Liver (tissue), 9 donors: ENCODE results near the gene CXXC4. TPM values are rescaled to one million over a fixed set of nuclear protein-coding genes. Genes with fewer than 3 reads are reported as not detected.
A peak's percentile ranks its signal among the peaks of the same experiment; 100 is the strongest.

Source experiments
- DNase-seq: peaks from one replicate; pipeline ENCODE4 v3.0.0-alpha.2; 2017; ENCODE audit warnings: low spot score
- H3K27ac ChIP-seq, 2 donors: one replicate each; pipeline ENCODE4 v1.7.0; 2013; ENCODE audit warnings: inconsistent platforms in 2 of 2, low read length in 2 of 2, control low read depth in 1 of 2, low read depth in 1 of 2, mild to moderate bottlenecking in 1 of 2
- H3K27me3 ChIP-seq, 4 donors: one replicate each; pipeline versions ENCODE4 v1.6.1 to v1.7.0; 2013; ENCODE audit warnings: low read length in 3 of 4, inconsistent platforms in 1 of 4, mild to moderate bottlenecking in 1 of 4, moderate library complexity in 1 of 4; ENCODE audit not compliant: control insufficient read depth in 4 of 4, insufficient read depth in 4 of 4
- H3K36me3 ChIP-seq, 4 donors: one replicate each; pipeline versions ENCODE4 v1.6.1 to v1.7.0; 2013; ENCODE audit warnings: low read length in 3 of 4, mild to moderate bottlenecking in 3 of 4, low read depth in 1 of 4, moderate library complexity in 1 of 4; ENCODE audit not compliant: control insufficient read depth in 4 of 4, insufficient read depth in 3 of 4
- H3K4me1 ChIP-seq, 4 donors: one replicate each; pipeline versions ENCODE4 v1.6.1 to v1.7.0; 2013; ENCODE audit warnings: low read length in 3 of 4, mild to moderate bottlenecking in 3 of 4, moderate library complexity in 1 of 4; ENCODE audit not compliant: control insufficient read depth in 4 of 4, insufficient read depth in 4 of 4
- H3K4me3 ChIP-seq, 3 donors: one replicate each; pipeline versions ENCODE4 v1.6.1 to v1.7.0; 2013; ENCODE audit warnings: low read length in 3 of 3, control low read depth in 1 of 3, low read depth in 1 of 3, mild to moderate bottlenecking in 1 of 3
- H3K9ac ChIP-seq, 2 donors: one replicate each; pipeline ENCODE4 v1.7.0; 2013; ENCODE audit warnings: low read length in 2 of 2, mild to moderate bottlenecking in 2 of 2, moderate library complexity in 2 of 2, control low read depth in 1 of 2, low read depth in 1 of 2
- H3K9me3 ChIP-seq, 4 donors: one replicate each; pipeline versions ENCODE4 v1.6.1 to v1.7.0; 2013; ENCODE audit warnings: low read length in 3 of 4; ENCODE audit not compliant: control insufficient read depth in 4 of 4
- EGR1 ChIP-seq, 2 donors: IDR thresholded peaks; 2 replicates each; pipeline ENCODE4 v1.6.1; 2016 to 2018; ENCODE audit warnings: antibody characterized with exemption in 2 of 2, low read depth in 2 of 2
- FOXA1 ChIP-seq: IDR thresholded peaks from 2 replicates; pipeline ENCODE4 v1.6.1; 2016; ENCODE audit warnings: antibody characterized with exemption
- FOXA2 ChIP-seq: IDR thresholded peaks from 2 replicates; pipeline ENCODE4 v1.6.1; 2016; ENCODE audit warnings: antibody characterized with exemption
- GABPA ChIP-seq, 2 donors: IDR thresholded peaks in 1 of 2; conservative IDR thresholded peaks in 1 of 2; 2 replicates each; pipeline ENCODE4 v1.6.1; 2016; ENCODE audit warnings: antibody characterized with exemption in 2 of 2, mild to moderate bottlenecking in 1 of 2, moderate library complexity in 1 of 2
- HNF4A ChIP-seq, 2 donors: conservative IDR thresholded peaks; 2 replicates each; pipeline ENCODE4 v1.6.1; 2016; ENCODE audit warnings: antibody characterized with exemption in 2 of 2, mild to moderate bottlenecking in 2 of 2
- HNF4G ChIP-seq: IDR thresholded peaks from 2 replicates; pipeline ENCODE4 v1.6.1; 2016; ENCODE audit warnings: antibody characterized with exemption
- JUND ChIP-seq, 2 donors: IDR thresholded peaks; 2 replicates each; pipeline ENCODE4 v1.6.1; 2016; ENCODE audit warnings: antibody characterized with exemption in 2 of 2
- NR2F2 ChIP-seq: IDR thresholded peaks from 2 replicates; pipeline ENCODE4 v1.6.1; 2016; ENCODE audit warnings: antibody characterized with exemption
- RAD21 ChIP-seq, 2 donors: IDR thresholded peaks; 2 replicates each; pipeline ENCODE4 v1.6.1; 2016; ENCODE audit warnings: antibody characterized with exemption in 2 of 2, mild to moderate bottlenecking in 2 of 2
- RXRA ChIP-seq, 2 donors: IDR thresholded peaks; 2 replicates each; pipeline ENCODE4 v1.6.1; 2017 to 2018; ENCODE audit warnings: antibody characterized with exemption in 2 of 2, mild to moderate bottlenecking in 1 of 2
- SP1 ChIP-seq: IDR thresholded peaks from 2 replicates; pipeline ENCODE4 v1.6.1; 2018; ENCODE audit warnings: antibody characterized with exemption, mild to moderate bottlenecking
- TAF1 ChIP-seq: conservative IDR thresholded peaks from 2 replicates; pipeline ENCODE4 v1.6.1; 2016; ENCODE audit warnings: antibody characterized with exemption, mild to moderate bottlenecking
- YY1 ChIP-seq: IDR thresholded peaks from 2 replicates; pipeline ENCODE4 v1.6.1; 2016; ENCODE audit warnings: antibody characterized with exemption, mild to moderate bottlenecking
- WGBS: extraction: QIAGEN DNeasy Blood & Tissue Kit; methylation state at CpG from one replicate; pipeline ENCODE4 v1.1.7; 2013; 5-methylcytosine and 5-hydroxymethylcytosine counted together
- polyA plus RNA-seq, 2 donors: library from polyadenylated mRNA; stranded (reverse) in 1 of 2; unstranded in 1 of 2; fragments of 200-250 nt in 1 of 2; fragments of >200 nt in 1 of 2; fragmentation: Nextera tagmentation in 1 of 2; extraction: Ambion mirVana in 1 of 2; gene quantifications; one replicate each; pipeline versions ENCODE4 v1.2.1 to v1.2.3, GENCODE V29; 2013 to 2015
- total RNA-seq, 2 donors: library from RNA; depleted of rRNA; stranded (reverse); fragments of >200 nt; gene quantifications; one replicate each; pipeline ENCODE4 v1.2.3, GENCODE V29; 2014
- TF ChIP-seq, protein P1 (sequence below): IDR thresholded peaks from 2 replicates; pipeline ENCODE4 v1.6.1; 2016; ENCODE audit warnings: antibody characterized with exemption, mild to moderate bottlenecking
- TF ChIP-seq, protein P2 (sequence below): fragments of 150-350 bp; IDR thresholded peaks from 2 replicates; pipeline ENCODE4 v1.5.1; 2017; ENCODE audit warnings: improper control_type of control experiment, low read depth, low read length; ENCODE audit not compliant: missing input control
- TF ChIP-seq, protein P3 (sequence below): IDR thresholded peaks from 2 replicates; pipeline ENCODE4 v1.6.1; 2016; ENCODE audit warnings: antibody characterized with exemption
- TF ChIP-seq, protein P4 (sequence below): IDR thresholded peaks from 2 replicates; pipeline ENCODE4 v1.6.1; 2016; ENCODE audit warnings: antibody characterized with exemption
- TF ChIP-seq, protein P5 (sequence below): IDR thresholded peaks from 2 replicates; pipeline ENCODE4 v1.6.1; 2016; ENCODE audit warnings: antibody characterized with exemption
- donor health status: healthy.
- donor health status: healthy.
- donor health status: healthy.
- donor health status: healthy.
- donor health status: healthy.

CXXC4 gene
- 1 to 10 TPM in 1 of 2 donors, under 1 TPM in 1; 0.92 to 1.1 TPM for total RNA-seq
- 1 to 10 TPM in 1 of 2 donors, under 1 TPM in 1; 0.17 to 1.2 TPM for polyA plus RNA-seq

DNA sequence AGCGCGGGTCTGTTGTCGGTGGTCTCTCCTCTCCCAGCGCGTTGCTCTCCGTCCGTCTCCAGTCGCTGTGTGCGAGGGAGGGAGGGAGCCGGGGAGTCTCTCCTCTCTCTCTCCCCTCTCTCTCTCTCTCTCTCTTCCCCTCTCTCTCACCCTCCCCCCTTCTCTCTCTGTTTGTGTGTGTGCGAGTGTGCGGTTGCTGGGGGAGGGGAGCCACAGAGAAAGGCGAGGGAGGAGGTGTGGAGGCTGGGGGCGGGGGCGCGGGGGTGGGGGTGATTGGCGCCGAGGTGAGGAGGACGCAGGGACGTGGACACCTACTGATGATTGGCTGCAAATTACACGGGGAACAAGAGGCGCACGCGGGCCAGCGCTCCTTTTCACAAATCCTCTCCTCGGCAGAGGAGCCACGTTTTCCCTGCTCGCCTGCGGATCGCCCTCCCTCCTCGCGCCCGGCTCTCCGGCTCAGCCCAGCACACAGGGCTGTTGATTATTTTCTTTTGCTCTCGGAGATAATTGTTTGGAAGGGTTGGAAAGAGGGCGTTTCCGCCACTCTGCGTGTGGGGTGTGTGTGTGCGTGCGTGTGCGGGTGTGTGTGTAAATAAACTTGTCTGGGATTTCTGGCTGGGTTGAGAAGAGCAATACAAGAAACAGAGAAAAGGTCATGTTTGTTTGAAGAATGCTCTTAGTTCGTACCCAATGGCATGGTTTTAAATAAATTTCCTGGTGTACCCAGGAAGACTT lies at the start of gene CXXC4:
Gene CXXC4 (minus strand): TSS at position 73 of the 738 bp plus-strand sequence. CDS start 3,092 bp downstream, outside the sequence.
- H3K36me3 ChIP-seq = no peaks in the 10 kb centered on the region
- peak within 1 kb of the TSS; percentile 73 to 84 for H3K9ac ChIP-seq
- peak within 1 kb of the TSS; percentile 64 to 89 (median 89) for H3K4me3 ChIP-seq
- H3K9me3 ChIP-seq = no peaks in the 10 kb centered on the region
- H3K4me1 ChIP-seq = peaks cover 0 to 34% (median 25%) of the 10 kb centered on the region in 4 donors
- peak within 1 kb of the TSS; percentile 69 to 95 for H3K27ac ChIP-seq
- no peaks in the 10 kb centered on the region for H3K27me3 ChIP-seq
- DNase-seq = peak; percentile 68
- TF ChIP-seq FOXA1 (no peak), JUND (IDR thresholded peaks at IDR 0.05) (peak in 1 of 2 donors; percentile 17), GABPA (IDR thresholded peaks at IDR 0.05 in 1 of 2, conservative IDR thresholded peaks at IDR 0.05 in 1 of 2) (no peak), TAF1 (peak; percentile 55), RAD21 (IDR thresholded peaks at IDR 0.05) (no peak), YY1 (peak; percentile 45), HNF4G (no peak), EGR1 (IDR thresholded peaks at IDR 0.05; ENCODE audit: low read depth in 2 of 2) (no peak), HNF4A (conservative IDR thresholded peaks at IDR 0.05) (peak in 1 of 2 donors; percentile 5), SP1 (peak; percentile 45), RXRA (IDR thresholded peaks at IDR 0.05) (peak in 1 of 2 donors; percentile 21), FOXA2 (no peak), NR2F2 (no peak)
- TF ChIP-seq, protein P1, sequence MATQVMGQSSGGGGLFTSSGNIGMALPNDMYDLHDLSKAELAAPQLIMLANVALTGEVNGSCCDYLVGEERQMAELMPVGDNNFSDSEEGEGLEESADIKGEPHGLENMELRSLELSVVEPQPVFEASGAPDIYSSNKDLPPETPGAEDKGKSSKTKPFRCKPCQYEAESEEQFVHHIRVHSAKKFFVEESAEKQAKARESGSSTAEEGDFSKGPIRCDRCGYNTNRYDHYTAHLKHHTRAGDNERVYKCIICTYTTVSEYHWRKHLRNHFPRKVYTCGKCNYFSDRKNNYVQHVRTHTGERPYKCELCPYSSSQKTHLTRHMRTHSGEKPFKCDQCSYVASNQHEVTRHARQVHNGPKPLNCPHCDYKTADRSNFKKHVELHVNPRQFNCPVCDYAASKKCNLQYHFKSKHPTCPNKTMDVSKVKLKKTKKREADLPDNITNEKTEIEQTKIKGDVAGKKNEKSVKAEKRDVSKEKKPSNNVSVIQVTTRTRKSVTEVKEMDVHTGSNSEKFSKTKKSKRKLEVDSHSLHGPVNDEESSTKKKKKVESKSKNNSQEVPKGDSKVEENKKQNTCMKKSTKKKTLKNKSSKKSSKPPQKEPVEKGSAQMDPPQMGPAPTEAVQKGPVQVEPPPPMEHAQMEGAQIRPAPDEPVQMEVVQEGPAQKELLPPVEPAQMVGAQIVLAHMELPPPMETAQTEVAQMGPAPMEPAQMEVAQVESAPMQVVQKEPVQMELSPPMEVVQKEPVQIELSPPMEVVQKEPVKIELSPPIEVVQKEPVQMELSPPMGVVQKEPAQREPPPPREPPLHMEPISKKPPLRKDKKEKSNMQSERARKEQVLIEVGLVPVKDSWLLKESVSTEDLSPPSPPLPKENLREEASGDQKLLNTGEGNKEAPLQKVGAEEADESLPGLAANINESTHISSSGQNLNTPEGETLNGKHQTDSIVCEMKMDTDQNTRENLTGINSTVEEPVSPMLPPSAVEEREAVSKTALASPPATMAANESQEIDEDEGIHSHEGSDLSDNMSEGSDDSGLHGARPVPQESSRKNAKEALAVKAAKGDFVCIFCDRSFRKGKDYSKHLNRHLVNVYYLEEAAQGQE = peak; percentile 25
- TF ChIP-seq, protein P2, sequence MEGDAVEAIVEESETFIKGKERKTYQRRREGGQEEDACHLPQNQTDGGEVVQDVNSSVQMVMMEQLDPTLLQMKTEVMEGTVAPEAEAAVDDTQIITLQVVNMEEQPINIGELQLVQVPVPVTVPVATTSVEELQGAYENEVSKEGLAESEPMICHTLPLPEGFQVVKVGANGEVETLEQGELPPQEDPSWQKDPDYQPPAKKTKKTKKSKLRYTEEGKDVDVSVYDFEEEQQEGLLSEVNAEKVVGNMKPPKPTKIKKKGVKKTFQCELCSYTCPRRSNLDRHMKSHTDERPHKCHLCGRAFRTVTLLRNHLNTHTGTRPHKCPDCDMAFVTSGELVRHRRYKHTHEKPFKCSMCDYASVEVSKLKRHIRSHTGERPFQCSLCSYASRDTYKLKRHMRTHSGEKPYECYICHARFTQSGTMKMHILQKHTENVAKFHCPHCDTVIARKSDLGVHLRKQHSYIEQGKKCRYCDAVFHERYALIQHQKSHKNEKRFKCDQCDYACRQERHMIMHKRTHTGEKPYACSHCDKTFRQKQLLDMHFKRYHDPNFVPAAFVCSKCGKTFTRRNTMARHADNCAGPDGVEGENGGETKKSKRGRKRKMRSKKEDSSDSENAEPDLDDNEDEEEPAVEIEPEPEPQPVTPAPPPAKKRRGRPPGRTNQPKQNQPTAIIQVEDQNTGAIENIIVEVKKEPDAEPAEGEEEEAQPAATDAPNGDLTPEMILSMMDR = peak; percentile 2
- TF ChIP-seq, protein P3, sequence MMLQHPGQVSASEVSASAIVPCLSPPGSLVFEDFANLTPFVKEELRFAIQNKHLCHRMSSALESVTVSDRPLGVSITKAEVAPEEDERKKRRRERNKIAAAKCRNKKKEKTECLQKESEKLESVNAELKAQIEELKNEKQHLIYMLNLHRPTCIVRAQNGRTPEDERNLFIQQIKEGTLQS = no peak
- TF ChIP-seq, protein P4, sequence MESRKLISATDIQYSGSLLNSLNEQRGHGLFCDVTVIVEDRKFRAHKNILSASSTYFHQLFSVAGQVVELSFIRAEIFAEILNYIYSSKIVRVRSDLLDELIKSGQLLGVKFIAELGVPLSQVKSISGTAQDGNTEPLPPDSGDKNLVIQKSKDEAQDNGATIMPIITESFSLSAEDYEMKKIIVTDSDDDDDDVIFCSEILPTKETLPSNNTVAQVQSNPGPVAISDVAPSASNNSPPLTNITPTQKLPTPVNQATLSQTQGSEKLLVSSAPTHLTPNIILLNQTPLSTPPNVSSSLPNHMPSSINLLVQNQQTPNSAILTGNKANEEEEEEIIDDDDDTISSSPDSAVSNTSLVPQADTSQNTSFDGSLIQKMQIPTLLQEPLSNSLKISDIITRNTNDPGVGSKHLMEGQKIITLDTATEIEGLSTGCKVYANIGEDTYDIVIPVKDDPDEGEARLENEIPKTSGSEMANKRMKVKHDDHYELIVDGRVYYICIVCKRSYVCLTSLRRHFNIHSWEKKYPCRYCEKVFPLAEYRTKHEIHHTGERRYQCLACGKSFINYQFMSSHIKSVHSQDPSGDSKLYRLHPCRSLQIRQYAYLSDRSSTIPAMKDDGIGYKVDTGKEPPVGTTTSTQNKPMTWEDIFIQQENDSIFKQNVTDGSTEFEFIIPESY = no peak
- TF ChIP-seq, protein P5, sequence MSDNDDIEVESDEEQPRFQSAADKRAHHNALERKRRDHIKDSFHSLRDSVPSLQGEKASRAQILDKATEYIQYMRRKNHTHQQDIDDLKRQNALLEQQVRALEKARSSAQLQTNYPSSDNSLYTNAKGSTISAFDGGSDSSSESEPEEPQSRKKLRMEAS = peak; percentile 32
- 2% methylated on average over 41 of the region's 42 CpGs for WGBS
